GM19328 (cell line): ENCODE data around the gene NCAM1.

ENCODE experiments used
- ATAC-seq: cut with Tn5 transposase; IDR thresholded peaks from one replicate; pipeline ENCODE4 v1.9.1; 2021; ENCODE audit warnings: mild to moderate bottlenecking, moderate library complexity; ENCODE audit not compliant: unreplicated experiment

Gene NCAM1

DNA sequence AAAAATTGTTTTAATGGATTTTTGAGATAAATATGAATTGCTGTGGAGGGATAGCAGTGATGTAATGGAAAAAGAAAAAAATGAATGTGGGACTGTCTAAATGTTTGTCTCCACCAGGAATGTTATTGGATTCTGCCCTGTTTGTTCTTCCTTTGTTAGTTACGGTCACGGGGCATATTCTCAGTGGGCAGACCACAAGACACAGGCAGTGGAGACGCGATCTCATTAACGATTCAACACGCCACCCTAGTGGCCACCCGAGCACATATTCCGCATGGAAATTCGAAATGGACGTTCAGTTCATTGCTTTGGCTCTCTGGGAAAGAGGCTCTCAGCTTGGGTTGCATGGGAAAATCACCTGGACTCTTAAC lies 201.4 kb downstream of the NCAM1 start:
- no peak for ATAC-seq

DNA sequence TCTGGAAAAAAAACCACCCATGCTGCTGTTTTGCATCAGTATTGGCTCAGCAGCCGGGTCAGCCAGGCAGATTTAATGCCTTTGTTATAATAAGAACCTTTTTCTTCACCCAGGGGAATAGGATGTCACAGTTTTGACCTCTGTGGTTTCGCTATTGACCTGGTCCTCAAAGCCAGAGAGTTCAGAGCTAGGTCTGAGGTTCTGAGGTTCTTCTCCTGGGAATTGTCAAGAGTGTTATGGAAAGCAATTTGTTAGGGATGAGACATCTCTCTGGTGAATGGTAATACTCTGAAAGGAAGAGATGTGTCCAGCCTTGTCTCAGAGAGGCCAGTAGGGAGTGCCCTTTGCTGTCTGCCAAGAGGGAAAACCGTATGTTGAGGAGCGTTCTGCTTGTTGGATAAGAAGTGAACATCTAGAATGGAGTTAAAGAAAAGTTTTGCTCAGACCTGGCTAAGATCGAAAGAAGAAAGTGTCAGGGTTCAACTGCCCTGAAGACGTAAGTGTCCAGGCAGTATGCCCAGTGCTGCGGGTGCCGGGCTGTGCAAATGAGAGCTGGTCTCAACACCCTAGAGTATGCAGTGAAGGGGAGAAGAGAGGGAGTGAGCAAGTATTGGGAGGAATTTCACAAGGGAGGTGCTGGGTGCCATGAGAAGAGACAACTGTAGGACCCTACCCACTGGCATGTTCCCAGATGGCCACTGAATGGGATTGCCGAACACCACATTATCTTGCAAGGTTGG lies 202.2 kb downstream of the NCAM1 start:
- no peak for ATAC-seq

DNA sequence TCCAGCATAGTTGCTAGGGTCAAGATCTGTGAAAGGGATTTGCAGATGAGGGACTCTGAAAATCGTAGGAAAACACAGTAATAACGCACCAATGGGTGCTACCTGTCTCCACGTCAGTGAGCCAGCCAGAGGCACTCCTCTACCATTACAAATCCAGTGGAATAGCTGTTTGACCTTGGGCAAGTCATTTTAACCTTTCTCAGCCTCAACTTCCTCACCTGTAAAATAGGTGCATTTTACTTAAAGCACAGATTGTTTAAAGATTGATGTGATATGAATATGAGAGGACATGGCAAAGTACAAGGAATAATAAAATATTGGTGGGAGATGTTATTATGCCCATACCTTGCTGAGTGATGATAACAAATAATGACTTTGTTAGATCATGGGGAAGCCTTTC lies 205.1 kb downstream of the NCAM1 start:
- no peak for ATAC-seq

DNA sequence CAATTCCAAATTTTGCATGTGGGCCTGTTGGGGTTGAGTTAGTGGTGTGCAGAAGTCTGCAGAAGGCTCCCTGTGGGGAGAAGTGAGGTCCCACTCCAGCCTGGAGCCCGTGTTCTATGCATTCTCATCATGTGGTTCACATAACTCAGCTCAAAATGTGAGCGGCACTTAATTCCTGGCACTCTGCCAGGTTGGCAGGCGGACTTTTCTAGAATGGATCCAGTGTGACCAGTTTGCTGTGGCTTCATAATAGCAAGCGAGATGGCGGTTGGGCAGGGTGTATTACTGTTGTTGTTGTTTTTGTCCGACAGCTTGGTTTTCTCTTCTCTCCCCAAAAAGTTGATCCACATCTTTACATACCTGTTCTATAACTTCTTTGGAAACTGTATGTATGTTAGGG lies 206.4 kb downstream of the NCAM1 start:
- ATAC-seq, result no peak

DNA sequence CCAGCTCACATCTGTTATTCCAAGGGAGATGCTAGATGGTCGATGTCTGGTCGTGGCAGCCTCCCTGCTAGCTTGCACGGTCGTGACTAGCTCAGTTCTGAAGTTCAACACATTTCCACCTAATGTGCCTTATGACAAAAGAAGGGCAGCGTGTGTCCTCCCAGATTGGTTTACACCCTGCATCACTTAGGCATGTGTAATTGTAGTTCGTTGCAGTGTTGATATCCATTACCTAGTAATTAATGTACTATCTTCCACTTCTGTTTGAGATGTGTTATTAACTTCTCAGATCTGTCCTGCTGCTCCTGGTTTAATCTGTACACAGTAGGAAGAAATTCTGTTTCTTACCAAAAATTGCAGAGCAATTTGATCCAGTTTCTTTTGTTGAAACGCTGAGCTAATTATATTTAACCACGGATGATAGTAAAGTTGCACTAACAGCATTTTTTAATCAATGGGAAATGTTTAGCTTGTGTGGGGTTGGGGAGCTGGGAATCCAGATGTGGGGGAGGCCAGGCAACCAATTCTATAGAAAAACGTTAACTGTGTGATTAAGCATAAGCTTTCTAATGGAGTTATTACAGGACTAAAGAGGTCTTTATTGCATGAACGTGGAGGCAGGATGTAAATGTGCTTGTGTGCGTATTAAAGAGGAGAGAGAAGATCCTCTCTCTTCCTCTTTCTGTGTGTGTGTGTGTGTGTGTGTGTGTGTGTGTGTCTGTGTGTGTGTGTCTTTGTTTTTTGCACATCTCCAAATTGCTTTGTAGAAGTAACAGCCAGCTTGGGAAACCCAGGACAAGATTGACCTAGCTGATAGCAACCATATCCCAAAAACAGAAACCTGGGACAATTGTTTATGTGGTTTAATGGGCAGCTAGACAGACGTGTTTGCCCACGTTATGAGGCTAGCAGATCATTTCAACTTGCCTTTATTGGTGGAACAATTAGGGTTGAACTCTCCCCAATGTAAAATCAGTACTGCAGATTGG lies 207.4 kb downstream of the NCAM1 start:
- no peak for ATAC-seq

DNA sequence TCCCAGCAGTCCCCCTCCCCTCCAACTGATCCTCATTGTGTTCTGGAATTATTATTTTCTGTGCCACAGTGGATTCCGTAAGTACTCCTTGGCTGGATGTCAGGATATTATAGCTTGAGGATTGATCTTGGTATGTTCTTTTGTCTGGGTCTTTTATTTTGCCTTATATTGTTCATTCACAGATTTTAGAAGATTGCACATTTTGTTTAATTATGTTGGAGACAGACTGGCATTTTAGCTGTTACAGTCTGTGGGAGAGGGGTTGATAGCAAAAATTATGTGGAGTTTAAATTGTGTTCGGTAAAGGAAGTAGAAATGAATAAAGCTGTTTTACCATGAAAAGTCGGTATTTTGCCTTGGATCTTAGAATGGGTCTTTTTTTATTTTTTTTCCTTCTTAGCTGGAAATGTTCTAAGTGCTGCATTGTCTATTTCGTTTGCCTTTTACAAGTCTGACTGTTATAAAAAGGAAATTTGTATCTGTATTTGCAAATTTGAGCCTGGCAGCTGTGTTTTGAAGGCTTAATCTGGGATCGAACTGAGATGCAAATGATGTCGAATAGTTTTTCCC lies 211.2 kb downstream of the NCAM1 start:
- ATAC-seq, result no peak

DNA sequence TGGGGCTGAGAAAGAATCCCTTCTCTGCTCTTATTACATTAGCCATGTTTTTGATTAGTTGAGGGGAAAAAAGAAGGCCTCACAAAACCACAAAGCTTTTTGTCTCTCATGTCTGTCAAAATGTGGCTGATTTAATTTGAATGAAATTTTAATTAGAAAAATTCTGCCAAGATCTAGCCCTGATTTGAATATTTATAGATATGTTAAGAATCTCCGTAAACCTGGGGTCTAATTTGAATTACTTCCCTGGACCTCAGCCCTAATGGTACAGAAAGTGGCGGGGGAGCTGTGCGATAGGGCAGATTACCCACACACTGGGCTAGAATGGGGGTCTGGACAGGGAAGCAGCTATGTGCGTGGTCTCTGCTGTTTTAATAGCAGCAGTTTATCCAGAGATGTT lies 211.9 kb downstream of the NCAM1 start:
- no peak for ATAC-seq

DNA sequence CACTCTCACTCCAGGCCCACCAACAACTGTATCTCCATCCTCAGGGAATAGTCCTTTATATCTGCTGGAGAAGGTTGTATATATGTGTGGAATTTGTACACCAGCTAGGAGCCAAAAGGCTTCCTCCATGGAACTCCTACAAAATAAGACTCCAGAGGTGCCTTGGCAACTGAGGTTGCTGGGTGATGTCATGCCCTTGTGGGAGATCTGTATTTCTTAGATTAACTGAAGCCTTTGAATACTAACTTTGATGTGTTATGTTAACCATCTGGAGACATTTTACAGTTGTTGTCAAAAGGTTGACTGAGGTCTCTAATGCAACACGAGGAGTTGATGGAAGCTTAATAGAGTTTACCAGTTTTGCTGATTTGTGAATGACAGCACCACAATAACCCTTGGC lies 213.7 kb downstream of the NCAM1 start:
- no peak for ATAC-seq

DNA sequence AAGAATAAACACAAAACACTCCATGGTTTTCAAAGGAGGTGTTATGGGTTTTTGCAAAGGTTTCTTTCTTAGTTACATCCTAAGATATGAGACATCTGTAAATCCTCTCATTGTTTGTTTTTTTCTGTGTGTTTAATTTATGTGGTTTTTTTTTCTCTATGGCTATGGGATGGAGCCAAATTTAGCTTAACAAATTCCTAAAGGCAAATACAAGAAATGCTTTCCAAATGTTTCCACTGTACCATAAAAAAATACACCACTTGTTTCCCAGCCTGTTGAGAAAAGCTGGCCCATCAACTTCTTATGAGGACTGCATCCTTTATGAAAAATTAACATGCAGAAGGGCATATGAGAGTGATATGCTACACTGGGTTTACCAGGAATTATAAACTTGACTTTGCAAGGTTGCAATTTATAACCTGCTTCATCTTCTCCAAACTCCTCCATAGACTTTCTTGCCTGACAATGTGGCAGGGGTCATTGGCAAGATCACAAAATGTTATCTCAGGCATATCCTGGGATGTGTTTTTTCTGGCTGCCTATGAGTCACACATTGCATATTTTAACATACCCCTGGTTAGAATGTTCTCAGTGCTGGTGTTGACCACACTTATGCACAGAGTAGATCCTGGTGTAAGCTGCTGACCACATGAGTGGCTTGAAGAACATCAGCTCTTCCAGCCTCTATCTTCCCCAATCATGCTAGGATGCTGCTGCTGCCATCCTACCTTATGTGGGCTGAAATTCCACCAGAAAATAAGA lies 215.6 kb downstream of the NCAM1 start:
- no peak for ATAC-seq

DNA sequence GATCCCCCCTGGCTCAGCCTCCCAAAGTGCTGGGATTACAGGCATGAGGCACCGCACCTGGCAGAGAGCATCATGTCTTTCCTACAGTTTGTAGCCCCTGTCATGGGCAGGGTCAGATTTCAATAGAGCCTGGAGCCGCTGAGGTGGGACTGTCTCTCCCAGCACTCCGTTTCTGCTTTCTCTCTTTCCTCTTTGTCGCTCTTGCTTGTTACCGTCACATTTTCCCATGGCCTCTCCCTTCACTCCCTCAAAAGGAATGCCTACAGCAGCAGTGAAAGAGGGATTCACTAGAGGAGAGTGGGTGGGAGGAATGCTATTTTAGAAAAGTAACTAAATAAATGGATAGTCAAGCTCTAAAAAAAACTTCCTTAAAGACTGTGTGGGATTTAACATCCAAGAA lies 216.5 kb downstream of the NCAM1 start:
- ATAC-seq, result no peak

DNA sequence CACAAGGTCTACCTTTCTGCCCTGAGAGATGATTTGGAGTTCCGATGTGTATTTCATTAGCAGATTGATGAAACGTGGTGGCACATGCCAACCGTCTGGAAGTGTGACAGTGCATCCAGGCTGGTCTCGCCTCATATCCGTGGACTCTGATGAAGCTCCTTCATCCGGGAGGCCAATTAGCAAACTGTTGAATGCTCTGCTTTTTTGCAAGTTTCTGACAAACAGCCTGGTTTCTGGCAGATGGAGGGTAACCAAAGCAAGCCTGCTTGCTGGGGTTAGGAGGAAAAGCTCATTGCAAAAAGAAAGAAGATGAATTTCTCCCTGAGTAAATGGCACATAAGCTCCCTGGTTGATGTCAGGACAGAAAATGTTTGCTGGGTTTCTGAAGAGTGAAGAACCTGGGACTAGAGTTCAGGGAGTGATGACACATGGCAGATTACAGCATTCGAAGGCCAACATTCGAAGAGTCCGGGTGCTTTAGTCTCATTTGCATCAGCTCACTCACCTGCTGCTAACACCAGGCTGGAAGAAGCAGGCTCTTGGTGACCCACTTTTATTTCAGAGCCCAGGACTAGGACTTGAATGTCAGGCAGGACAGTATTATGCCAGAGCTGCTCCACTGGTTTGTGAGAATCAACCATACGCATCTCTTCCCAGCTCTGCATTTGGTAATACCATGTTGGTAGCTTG lies 217.3 kb downstream of the NCAM1 start:
- no peak for ATAC-seq

DNA sequence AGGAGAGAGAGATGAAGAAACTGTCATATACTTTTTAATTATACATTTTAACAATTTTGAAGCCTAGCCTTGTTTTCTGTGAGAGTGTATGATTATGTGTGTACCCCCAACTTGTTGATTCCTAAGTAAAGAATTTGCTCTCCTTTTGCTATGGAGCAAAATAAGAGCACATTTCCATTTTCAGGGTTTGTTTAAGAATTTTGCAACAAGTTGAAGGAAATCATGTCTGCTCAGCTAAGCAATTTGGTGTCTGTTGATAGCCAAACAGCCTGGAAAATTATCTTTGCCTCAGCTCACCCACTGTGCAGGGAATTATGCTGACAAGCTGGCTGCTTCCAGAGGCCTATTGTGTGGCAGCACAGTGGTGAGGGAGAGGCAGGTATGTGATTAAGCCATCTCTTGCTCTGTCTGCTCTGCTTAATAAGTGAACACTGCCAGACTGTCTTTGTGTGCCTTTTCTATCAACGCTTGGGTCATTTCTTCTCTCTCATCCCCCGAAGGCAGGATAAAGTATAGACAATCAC lies 218.0 kb downstream of the NCAM1 start:
- ATAC-seq, result no peak

DNA sequence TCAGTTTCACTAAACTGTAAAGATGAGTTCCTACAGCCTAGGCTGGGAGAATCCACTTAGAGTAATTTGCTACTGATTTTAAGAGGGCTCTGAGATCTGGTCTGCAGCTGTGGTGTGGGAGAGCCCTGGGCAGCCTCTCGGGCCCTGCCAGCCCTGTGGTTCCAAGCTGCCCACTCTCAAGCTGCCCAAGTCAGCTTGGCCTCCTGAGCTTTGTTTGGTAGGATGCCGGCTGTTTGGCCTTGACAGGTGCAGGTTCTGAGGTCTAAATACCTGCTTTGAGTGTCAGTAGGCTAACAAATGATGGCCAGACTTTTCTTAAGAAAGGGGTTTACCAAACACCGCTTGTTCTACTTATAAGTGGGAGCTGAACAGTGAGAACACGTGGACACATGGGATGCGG lies 219.9 kb downstream of the NCAM1 start:
- ATAC-seq, result no peak

DNA sequence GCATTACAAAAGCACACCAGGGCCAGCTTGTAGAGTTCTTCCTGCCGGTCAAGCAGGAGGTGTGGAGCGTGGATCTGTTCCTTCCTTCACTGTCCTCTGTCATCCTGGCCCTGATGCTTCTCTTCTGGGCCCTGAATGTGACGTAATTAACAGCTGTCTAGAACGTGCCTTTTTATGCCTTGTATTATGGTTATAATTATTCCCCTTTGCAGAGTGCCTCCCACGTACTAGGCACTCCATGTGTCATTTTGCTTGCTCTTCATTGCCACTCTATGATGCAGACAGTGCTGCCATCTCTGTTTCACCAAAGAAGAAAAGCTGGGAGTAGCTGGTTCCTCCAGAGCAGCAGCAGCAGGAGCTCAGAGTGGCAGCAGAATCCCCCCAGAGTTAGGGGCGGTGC lies 221.1 kb downstream of the NCAM1 start:
- ATAC-seq, result no peak

DNA sequence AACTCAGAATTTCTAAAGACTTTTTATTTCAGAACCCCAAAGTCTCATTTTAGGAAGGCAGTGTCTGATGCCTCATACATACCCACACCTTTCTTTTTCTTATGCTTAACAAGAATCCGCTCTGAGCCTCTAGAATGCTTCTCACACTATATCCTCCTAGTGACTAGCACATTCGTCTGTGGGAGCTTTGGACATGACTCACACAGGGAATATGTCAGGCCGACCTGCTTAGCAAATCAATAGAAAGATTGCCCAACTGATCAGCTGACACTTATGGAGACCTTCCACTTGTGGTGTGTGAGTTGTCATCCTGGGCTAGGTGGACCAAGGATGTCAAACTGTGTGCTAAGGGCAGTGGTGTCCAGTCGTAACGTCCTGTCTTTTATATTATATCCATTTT lies 223.3 kb downstream of the NCAM1 start:
- ATAC-seq, result no peak

DNA sequence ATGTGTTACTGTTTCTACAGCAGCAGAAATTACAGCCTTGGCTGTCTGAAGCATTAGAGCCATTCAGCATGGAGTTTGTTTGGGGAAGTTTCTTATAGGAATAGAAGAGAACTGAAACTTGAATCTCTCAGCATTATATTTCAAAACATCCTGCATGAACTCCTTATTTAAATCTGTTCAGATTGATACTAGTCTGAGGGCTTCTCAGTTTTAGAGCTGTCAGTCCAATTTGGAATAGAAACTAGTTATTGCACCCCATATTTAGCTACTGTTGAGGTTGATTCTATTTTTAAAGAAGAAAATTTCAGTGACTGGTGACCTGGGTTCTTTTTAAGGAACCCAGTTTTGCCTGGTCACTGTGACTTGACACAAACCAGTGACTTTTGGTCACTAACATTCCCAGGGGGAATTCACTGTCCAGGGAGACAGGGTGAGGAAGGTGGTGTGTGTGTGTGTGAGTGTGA lies 227.2 kb downstream of the NCAM1 start:
- no peak for ATAC-seq

DNA sequence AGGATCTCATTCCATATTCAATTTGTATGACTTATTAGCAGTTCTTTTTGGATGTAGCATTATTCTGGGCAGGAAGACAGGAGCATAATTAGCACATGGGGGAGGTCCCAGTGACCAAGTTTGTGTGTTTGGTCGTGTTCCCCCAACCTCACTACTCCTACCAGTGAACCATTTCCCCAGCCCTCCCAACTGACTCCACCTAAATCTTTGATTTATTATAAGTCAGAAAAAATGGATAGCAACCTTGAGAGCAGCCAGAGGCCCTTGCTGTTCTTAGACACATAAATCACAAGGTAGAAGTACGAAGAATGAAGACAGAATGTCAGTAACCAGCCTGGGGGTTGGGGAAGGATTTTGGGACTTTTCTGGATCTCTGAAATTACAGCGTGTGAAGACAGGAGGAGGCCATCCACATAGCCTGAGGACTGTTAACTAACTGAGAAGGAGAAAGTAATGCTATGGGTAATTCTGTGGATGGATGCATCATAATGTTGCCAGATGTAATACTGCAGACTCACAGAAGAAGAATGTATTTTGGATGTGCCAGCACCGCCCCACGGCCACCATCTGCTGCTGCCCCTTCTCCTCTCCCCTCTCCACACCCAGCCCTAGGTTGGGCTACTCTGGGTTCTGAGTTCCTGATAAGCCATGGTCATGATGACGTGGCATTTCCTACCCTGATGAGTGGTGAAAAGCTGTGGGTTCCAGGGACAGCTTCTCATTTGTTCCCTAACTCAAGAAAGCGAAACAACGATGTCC lies 228.9 kb downstream of the NCAM1 start:
- no peak for ATAC-seq

DNA sequence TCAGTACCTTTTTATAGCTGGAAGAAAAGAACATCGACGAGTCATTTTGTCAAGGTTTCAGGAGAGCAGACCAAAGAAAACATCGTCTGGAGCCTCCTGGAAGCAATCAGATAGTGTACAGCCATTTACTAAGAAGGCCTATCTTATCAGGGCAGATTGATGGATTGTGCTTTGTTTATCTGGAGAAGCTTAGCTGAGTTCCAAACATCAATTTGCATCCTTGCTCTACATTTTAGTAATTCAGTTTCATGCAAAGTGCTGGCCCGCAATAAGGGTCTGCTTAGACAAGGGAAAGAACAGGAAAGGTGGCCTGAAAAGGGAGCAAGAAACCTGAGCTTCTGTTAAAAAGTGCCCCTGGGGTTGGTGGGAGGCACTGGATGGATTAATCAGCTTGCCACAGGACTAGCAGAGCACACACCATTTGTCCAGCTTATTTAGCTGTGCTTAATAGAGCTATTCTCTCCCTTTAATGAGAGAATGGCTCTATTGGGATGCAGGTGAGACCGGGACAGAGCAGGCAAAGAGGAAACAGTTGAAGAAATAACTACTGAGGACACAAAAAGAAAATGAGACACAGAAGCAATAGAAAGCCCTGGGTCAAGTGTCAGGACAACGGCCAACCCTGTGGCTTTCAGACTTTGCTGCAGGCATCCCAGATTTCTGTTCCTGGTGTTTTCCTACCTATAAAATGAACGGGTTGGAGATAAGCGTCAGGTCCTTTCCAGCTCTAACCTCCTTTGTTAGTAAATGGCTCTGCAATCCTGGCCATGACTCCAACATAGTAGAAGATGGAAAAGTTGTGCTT lies 231.1 kb downstream of the NCAM1 start:
- no peak for ATAC-seq

DNA sequence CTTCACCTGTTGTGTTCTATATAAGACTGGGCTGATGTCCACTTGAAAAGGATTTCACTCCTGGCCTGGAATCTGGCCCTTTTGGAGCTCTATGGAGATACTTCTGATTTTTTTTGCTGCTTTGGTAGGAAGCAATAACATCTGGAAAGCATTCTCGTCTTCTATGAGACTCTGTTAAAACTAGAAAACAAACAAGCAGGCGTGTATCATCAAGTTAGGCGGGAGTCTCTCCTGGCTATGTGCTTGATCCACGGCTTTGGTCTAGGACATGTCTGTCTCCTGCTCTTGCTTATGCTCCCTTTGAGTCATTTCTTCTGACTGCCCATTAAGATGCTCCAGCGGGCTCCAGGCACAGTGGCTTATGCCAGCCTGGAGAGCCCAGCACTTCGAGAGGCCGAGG lies 231.8 kb downstream of the NCAM1 start:
- ATAC-seq, result no peak
